ENCODE measurements around the gene TMEM252.

TMEM252 gene

DNA sequence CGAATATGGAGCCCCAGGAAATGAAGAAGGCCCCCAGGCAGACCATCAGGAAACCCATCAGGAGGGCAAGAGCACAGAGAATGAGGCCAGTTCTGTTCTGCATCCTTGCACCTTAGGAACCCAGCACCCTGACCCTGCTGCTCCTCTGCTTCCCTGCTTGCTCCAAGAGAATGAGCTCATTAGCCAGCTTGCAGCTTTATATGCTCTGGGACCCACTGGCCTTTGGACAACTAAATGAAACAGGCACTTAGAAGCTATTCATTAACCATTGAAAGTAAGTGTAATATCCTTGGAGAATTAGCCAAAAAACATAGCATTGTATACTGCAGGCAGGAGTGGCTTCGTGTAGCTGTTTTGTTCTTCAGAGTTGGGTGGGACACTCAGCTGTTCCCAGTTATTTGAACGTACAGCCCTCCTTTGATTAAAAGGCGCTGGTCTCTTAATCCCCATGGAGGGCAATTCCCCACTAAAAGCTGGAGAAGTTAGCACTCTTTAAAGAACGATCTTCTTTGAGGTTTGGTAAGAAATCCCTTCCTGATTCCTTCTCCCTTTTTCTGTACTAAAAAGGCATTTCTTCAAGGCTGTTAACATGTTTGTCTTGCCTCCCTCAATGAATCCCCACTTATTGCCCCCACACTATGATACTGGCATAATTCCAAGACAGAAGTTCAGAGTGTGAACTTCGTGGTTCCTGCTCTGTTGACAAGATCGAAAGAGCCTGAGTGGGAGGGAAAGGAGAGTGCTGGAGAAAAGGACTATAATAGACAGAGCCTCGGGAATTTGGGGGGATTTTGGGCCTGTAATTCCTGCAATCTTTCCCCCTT, at the start of gene TMEM252:
Gene TMEM252, minus strand, starts transcription at position 172 of the 824 bp plus-strand sequence. Its CDS starts 69 bp downstream, at position 103.
- no peak for DNase-seq

DNA sequence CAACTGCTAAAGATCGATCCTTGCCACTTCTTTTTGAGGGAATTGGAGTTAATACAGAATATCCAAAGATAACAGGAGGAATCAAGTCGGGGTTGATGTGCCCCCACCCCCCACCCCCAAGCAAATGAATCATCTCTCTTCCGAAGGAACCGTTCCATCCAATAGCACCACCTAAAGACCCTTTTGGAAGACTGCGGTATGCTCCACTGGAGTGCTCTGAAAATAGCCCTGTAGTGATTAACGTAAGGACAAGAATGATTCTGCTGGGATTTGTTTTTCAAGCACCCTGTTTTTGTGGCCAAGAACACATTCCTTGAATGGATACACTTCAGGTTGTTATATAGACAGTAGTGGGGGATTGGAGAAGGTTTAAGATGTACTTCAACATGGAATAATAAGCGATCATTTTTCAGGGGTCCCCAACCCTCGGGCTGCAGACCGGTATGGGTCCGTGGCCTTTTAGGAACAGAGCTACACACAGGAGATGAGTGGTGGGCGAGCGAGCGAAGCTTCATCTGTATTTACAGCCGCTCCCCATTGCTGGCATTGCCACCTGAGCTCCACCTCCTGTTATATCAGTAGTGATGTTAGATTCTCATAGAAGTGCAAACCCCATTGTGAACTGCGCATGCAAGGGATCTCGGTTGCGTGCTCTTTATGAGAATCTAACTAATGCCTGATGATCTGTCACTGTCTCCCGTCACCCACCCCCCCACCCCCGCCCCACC, 44.5 kb upstream of the TMEM252 start:
- no peak for DNase-seq

DNA sequence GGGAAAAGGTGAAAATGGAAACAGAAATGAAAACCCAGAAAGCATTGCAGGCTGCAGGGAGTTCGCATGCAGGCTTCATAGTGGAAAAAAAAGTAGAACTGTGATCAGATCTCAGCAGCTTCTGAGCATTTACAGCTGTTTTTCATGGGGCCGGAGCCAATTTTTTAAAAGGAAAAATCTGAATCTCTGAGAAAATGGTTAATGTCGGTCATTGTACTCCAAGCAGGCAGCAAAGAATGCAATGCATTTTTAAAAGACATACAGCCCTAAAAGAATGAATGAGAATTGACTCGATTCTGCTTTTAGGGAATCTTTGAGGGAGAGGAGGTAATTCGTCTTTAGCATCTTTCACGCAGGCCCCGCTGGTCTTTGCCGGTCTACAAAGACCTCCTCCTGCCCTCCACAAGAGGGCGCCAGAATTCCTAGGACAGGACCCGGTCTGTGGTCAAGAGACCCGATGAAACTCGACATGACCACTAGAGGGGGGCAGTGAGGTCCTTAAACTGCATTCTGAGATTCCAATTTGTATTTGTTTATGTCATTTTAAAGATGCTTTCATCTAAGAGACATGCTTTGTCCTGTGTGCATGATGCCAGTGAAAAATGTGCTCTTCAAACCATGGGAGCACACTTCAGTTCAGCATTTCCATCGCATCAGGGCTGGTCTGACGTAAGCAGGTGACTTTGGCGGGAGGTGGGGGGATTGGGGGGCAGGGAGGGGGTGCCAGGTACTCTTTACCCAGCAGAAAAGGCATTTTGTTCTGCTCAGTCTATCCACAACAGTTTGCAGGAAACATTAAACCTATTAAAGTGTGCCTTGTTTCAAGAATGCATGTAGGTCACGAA, 43.7 kb upstream of the TMEM252 start:
- DNase-seq: peak; percentile 22 to 65

DNA sequence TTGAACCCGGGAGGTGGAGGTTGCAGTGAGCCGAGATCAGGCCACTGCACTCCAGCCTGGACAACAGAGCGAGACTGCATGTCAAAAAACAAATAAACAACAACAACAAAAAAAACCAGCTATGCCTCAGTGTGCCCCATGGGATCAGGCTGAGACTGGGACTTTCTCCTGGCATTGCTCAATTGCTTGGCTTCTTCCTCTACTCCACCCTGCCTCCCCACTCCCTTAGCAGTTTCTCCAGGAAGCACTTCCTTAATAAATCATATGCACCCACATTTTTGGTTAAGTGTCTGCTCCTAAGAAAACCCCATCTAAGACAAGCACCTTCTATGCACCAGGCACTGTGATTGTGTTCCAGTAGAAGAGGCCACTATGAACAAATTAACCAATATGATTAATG, 41.0 kb upstream of the TMEM252 start:
- DNase-seq: no peak

DNA sequence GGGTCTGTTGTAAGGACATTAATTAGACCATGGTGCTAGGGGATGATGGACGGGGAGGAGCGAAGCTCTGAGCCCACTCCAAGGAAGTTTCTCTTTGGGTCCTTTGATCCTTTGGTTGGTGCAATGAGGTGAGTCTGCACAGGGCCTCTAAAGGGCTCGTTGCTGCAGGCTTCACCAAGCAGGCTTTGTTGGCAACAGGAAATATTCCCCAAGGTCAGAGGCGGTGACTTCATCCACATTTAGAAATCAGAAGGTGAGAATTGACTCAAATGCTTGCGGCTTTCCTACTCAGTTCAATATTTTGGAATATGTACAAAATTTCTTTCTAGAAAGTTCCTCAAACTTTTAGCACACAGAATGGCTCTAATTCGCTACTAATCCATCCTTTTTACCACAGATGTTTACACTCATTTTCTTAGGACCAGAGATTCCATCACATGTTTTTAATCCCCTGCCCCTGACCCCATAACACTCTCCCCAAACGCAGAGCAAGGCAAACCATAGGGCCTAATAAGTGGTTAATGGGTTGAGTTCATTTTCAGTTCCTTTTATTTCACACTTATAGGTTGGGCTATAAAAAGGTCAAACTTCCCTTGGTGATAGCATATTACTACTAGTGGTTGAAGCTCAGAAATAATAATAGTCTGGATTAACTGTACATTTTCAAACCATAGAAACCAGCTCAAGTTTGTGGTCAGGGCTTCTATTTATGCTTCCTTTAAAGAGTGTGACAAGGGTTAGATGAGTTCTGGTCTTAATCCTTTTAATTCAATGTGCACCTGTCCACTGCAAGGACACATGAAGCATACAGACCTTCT, 37.3 kb upstream of the TMEM252 start:
- no peak for DNase-seq

- no peak for DNase-seq
Measured at GRCh38 chr9:68575817-68576216, 35.1 kb upstream of the TMEM252 start.

- DNase-seq: no peak
Measured at GRCh38 chr9:68574150-68574549, 33.5 kb upstream of the TMEM252 start.

DNA sequence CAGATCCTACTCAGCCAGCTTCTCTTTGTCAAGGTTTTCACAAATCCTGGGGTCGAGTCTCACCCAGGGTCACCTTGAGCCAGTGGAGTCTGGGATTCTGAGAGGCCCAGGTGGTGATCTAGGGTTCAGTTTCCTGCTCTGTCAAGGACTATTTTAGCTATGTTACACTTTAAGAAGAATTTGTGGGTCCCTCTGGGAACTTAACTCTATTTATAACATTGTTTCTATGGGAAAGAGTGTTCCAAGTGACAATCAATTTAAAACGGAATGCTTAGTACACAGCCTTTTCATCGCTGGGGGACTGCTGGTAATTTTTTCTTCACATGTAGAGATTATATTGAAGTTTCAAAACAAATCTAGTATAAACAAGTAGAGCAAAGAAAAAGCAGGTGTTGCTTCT, 26.9 kb upstream of the TMEM252 start:
- no peak for DNase-seq

DNA sequence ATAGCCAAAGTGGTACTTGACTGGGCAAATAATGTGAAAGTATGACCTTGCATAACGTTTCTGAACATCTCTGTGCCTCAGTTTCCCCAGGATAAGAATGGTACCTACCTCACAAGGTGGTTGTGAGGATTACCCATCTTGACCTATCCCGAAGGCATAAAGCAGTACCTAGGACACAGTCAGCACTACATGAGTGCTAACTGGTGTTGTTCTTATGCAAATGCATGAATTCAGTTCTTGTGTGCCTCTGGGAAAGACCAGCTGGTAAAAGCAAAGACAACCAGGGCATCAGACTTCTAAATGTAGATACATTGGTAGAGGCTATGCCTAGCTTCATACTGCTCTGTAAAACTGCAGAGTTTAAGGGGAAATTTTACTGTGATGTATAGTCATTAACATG, 21.8 kb upstream of the TMEM252 start:
- no peak for DNase-seq

GRCh38 chr9:68560071-68560844, 19.6 kb upstream of the TMEM252 start:
- DNase-seq: no peak

GRCh38 chr9:68558545-68558944, 17.9 kb upstream of the TMEM252 start:
- DNase-seq: no peak

DNA sequence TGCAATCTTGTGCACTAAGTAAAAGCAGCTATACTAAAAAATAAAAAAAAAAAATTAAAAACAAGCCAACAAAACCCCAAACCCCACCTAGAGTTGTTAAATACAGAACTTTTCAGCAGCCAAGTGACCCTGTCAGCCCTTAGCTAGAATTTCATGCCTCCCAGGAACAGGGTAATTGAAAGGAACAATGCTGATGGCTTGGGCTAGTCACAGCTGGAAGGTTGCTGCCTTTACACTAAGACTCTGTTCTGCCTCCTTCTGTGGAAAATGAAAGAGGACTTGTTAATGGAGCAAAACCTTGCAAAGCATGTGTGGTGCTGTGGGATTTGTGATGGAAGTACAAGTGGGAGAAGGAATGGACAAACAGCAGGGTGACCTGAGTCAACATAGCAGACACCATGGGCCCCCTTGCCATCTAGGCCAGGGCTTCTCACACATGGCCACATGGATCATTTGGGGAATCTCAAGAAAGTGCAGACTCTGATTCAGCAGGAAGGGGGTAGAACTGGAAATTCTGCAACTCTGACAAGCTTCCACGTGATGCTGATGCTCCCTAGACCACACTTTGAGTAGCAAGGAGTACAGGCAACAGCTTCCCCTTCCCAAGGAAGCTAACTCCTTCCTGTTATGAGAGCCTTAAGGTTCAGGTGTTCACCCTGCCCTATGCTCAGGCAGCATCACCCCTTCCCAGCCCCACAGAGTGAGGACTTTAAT, 14.9 kb upstream of the TMEM252 start:
- DNase-seq: no peak

- no peak for DNase-seq
Measured at GRCh38 chr9:68552700-68553476, 12.2 kb upstream of the TMEM252 start.

GRCh38 chr9:68551191-68551590, 10.5 kb upstream of the TMEM252 start:
- no peak for DNase-seq

DNA sequence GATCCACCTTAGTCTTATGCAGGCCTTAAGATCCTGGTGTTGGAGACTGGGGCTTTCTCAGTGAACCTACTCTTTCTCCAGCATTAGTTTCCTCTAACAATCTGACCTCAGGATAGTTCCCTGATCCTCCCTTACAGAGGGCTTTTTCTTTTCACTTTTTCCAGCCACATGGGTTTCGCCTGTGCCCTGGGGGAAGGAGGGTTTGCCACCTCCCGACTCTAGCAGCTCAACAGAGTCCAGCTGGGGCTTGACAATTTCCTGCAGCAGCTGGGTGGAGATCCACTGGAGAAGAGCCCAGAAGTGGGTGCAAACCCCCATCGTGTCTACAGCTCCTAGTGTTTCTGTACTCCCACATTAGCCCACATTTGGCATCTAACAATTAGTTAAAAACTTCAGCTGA, 7.6 kb upstream of the TMEM252 start:
- DNase-seq: no peak

DNA sequence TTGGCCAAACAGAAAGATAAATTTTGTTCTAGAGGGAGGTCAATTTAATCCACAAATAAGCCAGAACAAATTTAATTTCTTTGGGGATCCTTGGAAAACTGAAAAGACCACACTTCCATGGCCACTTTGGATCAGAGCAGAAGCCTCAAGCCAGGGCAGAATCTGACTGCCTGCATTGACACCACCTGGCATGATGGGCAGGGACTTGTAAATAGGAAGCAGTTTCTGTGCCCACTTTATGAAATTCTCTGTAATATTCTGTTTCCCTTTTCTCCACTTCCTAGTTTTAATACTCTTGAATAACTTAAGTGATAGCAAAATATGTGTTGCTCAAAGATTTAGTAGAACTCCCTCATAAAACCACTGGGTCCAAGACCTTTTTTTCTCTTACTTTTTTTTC, 6.7 kb upstream of the TMEM252 start:
- no peak for DNase-seq

DNA sequence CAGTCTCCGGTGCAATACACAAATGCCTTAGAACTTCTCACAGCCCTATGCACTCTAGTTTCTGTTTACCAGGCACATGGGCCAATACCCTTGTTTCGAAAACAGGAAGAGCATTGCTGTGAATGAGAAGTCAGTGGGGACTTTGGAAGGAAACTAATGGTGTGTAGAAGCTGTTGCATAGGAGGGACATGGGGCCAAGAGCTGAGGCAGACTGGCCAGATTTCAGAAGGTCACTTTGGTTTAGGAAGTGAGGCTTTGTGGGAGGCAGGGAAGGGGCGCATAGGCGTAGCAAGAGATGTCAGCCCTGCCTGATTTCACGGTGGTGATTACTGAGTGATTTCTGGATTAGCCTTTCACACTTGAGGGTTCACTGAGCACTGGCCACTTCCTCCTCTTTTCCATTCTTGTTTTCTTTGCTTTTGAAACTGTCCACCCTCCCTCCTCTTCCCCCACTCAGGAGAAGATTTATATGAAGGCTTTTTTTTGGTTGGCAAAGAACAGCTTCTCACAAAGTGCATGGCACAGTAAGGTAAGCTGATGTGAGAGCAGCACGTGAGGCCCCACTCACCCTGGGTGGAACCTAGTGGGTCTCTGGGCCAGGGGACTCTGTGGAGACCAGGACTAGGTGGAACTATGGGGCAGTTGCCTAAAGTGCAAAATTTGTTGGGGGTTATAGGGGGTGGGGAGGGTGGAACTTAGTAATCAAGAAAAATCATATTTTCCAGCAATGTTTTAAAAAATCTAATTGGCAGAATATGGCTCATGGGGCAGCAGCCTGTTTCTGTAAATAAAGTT, 6.1 kb upstream of the TMEM252 start:
- DNase-seq: no peak

DNA sequence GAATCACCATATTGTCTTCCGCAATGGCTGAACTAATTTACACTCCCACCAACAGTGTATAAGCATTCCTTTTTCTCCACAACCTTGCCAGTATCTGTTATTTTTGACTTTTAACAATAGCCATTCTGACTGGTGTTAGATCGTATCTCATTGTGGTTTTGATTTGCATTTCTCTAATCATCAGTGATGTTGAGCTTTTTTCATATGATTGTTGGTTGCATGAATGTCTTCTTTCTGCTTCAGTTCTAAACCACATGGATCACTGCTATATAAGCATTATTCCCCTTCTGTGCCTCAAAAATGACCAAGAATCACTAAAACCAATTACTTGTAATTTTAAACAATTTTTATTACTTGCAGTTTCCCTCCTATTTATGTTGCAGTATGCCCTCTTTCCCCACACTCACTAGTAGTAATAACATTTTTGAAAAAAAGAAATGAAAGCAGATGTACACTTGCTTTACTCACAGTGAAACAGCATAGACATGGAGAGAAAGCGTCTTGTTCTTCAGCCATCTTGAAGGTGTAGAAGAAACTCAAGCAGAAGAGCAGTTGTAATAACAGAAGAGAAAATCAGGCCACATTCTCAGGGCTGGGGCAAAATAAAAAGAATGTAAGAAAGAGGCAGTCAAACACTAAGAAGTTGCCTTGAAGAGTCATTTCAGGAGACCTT, 4.5 kb upstream of the TMEM252 start:
- DNase-seq: no peak

DNA sequence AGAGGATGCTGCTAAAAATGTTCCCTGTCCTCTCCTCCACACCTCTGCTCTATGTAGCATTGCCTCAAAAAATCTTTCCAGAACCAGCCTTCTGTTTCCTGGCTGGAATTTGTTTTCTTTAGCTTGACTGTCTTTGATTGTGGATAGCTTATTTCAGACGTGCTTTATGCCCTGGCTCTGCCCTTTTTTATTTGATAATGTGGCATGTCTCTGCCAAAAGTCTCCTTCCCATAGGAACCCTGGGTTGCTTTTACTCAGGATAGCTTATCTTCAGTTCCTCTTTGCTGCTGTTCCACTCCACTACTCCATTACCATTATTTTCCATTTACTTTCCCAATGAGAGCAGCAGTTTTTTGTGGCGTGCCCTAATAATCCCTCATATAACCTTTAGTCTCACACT, 885 bp upstream of the TMEM252 start:
- DNase-seq: no peak
